SK-N-SH (cell line): ENCODE results near the gene CCK. TPM values are rescaled to one million over a fixed set of nuclear protein-coding genes. Genes with fewer than 3 reads are reported as not detected.
A peak's percentile ranks its signal among the peaks of the same experiment; 100 is the strongest.

ENCODE experiments used
- CTCF ChIA-PET: fragments of 300-600, 350-600 bp; formaldehyde crosslinking; extraction: SDS; loops from one replicate; lab custom pipeline; 2021; lab: Yijun Ruan, JAX
- POLR2A ChIA-PET: fragments of 350-600 bp; sonication (Branson Sonifier 250); formaldehyde crosslinking; extraction: SDS; loops from one replicate; lab custom pipeline; 2020; ENCODE audit warnings: antibody characterized with exemption, inconsistent platforms; lab: Yijun Ruan, JAX
- DNase-seq: peaks from one replicate; pipeline ENCODE4 v3.0.0; 2012
- H2AFZ ChIP-seq: fragments of 200-600 bp; sonication (generic); 2 replicates; pipeline ENCODE4 v1.8.1; 2016; ENCODE audit warnings: antibody characterized with exemption, mild to moderate bottlenecking, low read depth
- H3F3A ChIP-seq: fragments of 200-600 bp; sonication (generic); replicated peaks from 2 replicates; pipeline ENCODE3; 2016; ENCODE audit warnings: antibody characterized with exemption, mild to moderate bottlenecking; ENCODE audit not compliant: insufficient read depth
- H3K27ac ChIP-seq, 2 experiments: fragments of 200-500 bp in 1 of 2; fragments of 200-600 bp in 1 of 2; sonication (Bioruptor generic) in 1 of 2; sonication (generic), shearing (Covaris generic) in 1 of 2; 2 replicates each; pipeline versions ENCODE4 v1.5.1 to v1.6.1; 2014 to 2016; ENCODE audit warnings: low read depth in 2 of 2, inconsistent platforms in 1 of 2, low read length in 1 of 2, mild to moderate bottlenecking in 1 of 2, mixed read lengths in 1 of 2
- H3K27me3 ChIP-seq: fragments of 200-600 bp; sonication (generic), shearing (Covaris generic); 2 replicates; pipeline ENCODE4 v1.6.1; 2016; ENCODE audit warnings: mixed run types; ENCODE audit not compliant: insufficient read depth
- H3K36me3 ChIP-seq, 2 experiments: fragments of 200-500 bp in 1 of 2; fragments of 200-600 bp in 1 of 2; sonication (Bioruptor generic) in 1 of 2; sonication (generic) in 1 of 2; replicated peaks in 1 of 2; 2 replicates each; pipeline versions ENCODE3 to v1.5.1; 2014 to 2016; ENCODE audit warnings: low read length in 1 of 2, mild to moderate bottlenecking in 1 of 2; ENCODE audit not compliant: insufficient read depth in 2 of 2, control insufficient read depth in 1 of 2
- H3K4me1 ChIP-seq, 2 experiments: fragments of 200-500 bp in 1 of 2; fragments of 200-600 bp in 1 of 2; sonication (Bioruptor generic) in 1 of 2; sonication (generic), shearing (Covaris generic) in 1 of 2; 2 replicates each; pipeline versions ENCODE4 v1.5.1 to v1.6.1; 2014 to 2016; ENCODE audit warnings: low read depth in 1 of 2, low read length in 1 of 2, mixed run types in 1 of 2; ENCODE audit not compliant: insufficient read depth in 2 of 2, control insufficient read depth in 1 of 2
- H3K4me2 ChIP-seq: fragments of 200-600 bp; sonication (generic), shearing (Covaris generic); 2 replicates; pipeline ENCODE4 v1.6.1; 2017; ENCODE audit warnings: mixed run types
- H3K4me3 ChIP-seq, 2 experiments: fragments of 200-500 bp in 1 of 2; fragments of 200-600 bp in 1 of 2; sonication (Bioruptor generic) in 1 of 2; sonication (generic), shearing (Covaris generic) in 1 of 2; 2 replicates each; pipeline versions ENCODE4 v1.5.1 to v1.8.1; 2014 to 2016; ENCODE audit warnings: low read depth in 2 of 2, inconsistent platforms in 1 of 2, low read length in 1 of 2, mild to moderate bottlenecking in 1 of 2, mixed read lengths in 1 of 2, moderate library complexity in 1 of 2
- H3K79me2 ChIP-seq: fragments of 200-600 bp; sonication (generic); 2 replicates; pipeline ENCODE4 v1.8.1; 2017; ENCODE audit warnings: mild to moderate bottlenecking; ENCODE audit not compliant: insufficient read depth
- H3K9ac ChIP-seq: fragments of 200-600 bp; sonication (generic); 2 replicates; pipeline ENCODE4 v1.6.1; 2017; ENCODE audit warnings: mixed run types
- H3K9me2 ChIP-seq: fragments of 200-600 bp; sonication (generic); 2 replicates; pipeline ENCODE4 v1.6.1; 2017; ENCODE audit warnings: mixed run types
- H3K9me3 ChIP-seq: fragments of 200-600 bp; sonication (generic); 2 replicates; pipeline ENCODE4 v1.6.1; 2017; ENCODE audit warnings: mixed run types, mild to moderate bottlenecking, moderate library complexity
- H4K20me1 ChIP-seq: fragments of 200-600 bp; sonication (generic); 2 replicates; pipeline ENCODE4 v1.6.1; 2017; ENCODE audit warnings: mild to moderate bottlenecking, mixed run types; ENCODE audit not compliant: insufficient read depth
- CHD2 ChIP-seq: fragments of 150-350 bp; IDR thresholded peaks from 2 replicates; pipeline ENCODE4 v1.6.1; 2018; ENCODE audit warnings: low read length; ENCODE audit not compliant: partially characterized antibody
- EP300 ChIP-seq, 2 experiments: IDR thresholded peaks; 2 replicates each; pipeline versions ENCODE4 v1.4.0 to v1.6.1; 2012; ENCODE audit warnings: borderline replicate concordance in 1 of 2, low read depth in 1 of 2, low read length in 1 of 2
- EZH2phosphoT487 ChIP-seq: fragments of 200-600 bp; sonication (generic); IDR thresholded peaks from 2 replicates; pipeline ENCODE4 v1.6.1; 2017; ENCODE audit warnings: low read depth, mixed run types, mild to moderate bottlenecking, antibody characterized with exemption, moderate library complexity, borderline replicate concordance
- FOSL2 ChIP-seq: IDR thresholded peaks from 2 replicates; pipeline ENCODE4 v1.4.0; 2012; ENCODE audit warnings: low read depth, mild to moderate bottlenecking, moderate library complexity, borderline replicate concordance
- FOXJ3 ChIP-seq: sonication (generic); formaldehyde crosslinking; IDR thresholded peaks from 2 replicates; pipeline ENCODE4 v1.5.1; 2020; ENCODE audit warnings: mild to moderate bottlenecking, missing genetic modification reagents
- GABPA ChIP-seq: IDR thresholded peaks from 2 replicates; pipeline ENCODE4 v1.4.0; 2012; ENCODE audit warnings: low read depth, mild to moderate bottlenecking
- GATA2 ChIP-seq: sonication (generic); formaldehyde crosslinking; IDR thresholded peaks from 2 replicates; pipeline ENCODE4 v1.5.0; 2020; ENCODE audit warnings: mild to moderate bottlenecking, missing genetic modification reagents
- JUND ChIP-seq: IDR thresholded peaks from 2 replicates; pipeline ENCODE4 v1.4.0; 2012
- MXI1 ChIP-seq: IDR thresholded peaks from 2 replicates; pipeline ENCODE4 v1.6.1; 2012; ENCODE audit warnings: mild to moderate bottlenecking, low read depth, low read length, improper control_type of control experiment
- NFIC ChIP-seq: IDR thresholded peaks from 2 replicates; pipeline ENCODE4 v1.4.0; 2012; ENCODE audit warnings: borderline replicate concordance
- NRF1 ChIP-seq: IDR thresholded peaks from 2 replicates; pipeline ENCODE4 v1.6.1; 2012; ENCODE audit warnings: low read depth, mild to moderate bottlenecking, low read length
- POLR2AphosphoS5 ChIP-seq: IDR thresholded peaks from 2 replicates; pipeline ENCODE4 v1.6.1; 2012; ENCODE audit warnings: low read depth, low read length
- RCOR1 ChIP-seq: fragments of 150-350 bp; IDR thresholded peaks from 2 replicates; pipeline ENCODE4 v1.6.1; 2017; ENCODE audit warnings: antibody characterized with exemption, low read length
- RXRA ChIP-seq: IDR thresholded peaks from 2 replicates; pipeline ENCODE4 v1.4.0; 2012; ENCODE audit warnings: low read depth, mild to moderate bottlenecking, borderline replicate concordance
- SIN3A ChIP-seq: IDR thresholded peaks from 2 replicates; pipeline ENCODE4 v1.6.1; 2012; ENCODE audit warnings: low read depth, mild to moderate bottlenecking, low read length, moderate library complexity, borderline replicate concordance
- YY1 ChIP-seq: IDR thresholded peaks from 2 replicates; pipeline ENCODE4 v1.4.0; 2012; ENCODE audit warnings: low read depth, mild to moderate bottlenecking
- WGBS: methylation state at CpG from one replicate; pipeline ENCODE4 v1.1.6; 2017; ENCODE audit warnings: low lambda C conversion rate; 5-methylcytosine and 5-hydroxymethylcytosine counted together
- polyA plus RNA-seq, 3 experiments: library from polyadenylated mRNA; depleted of rRNA; stranded (reverse); fragments of >200 nt; gene quantifications; 2 replicates each; pipeline ENCODE4 v1.2.3, GENCODE V29; 2012
- TF ChIP-seq, protein P1 (sequence below): IDR thresholded peaks from 2 replicates; pipeline ENCODE4 v1.4.0; 2012; ENCODE audit warnings: low read depth, borderline replicate concordance
- TF ChIP-seq, protein P2 (sequence below): fragments of 150-350 bp; IDR thresholded peaks from 2 replicates; pipeline ENCODE4 v1.6.1; 2016; ENCODE audit warnings: mild to moderate bottlenecking, low read depth, low read length

The CCK gene
- polyA plus RNA-seq, 1 of the 3 experiments (the other 2 are of a cell fraction) = not detected

DNA sequence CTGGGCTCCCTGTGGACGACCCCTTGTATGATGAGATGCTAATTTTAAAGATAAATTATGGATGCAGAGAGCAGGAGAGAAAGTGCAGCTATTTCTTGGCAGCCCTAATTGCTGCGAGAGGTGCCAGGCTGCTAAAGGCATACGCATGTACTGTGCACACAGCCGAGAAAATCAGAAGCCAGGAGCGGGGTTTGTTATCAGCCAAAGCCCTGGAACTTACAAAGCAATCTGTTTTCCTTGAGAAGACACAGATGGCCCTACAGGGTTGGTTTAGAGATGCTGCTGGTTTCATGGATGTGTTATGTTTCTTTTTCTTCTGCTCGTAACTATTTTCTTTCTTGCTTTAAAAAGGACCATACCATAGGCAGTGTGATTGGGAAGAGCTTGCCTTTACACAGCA, 11.7 kb upstream of the CCK start:
- TF ChIP-seq YY1 = no peak
- TF ChIP-seq FOSL2 = no peak
- TF ChIP-seq GATA2 (CRISPR knock-in tag) = peak; percentile 72
- TF ChIP-seq, protein P1, sequence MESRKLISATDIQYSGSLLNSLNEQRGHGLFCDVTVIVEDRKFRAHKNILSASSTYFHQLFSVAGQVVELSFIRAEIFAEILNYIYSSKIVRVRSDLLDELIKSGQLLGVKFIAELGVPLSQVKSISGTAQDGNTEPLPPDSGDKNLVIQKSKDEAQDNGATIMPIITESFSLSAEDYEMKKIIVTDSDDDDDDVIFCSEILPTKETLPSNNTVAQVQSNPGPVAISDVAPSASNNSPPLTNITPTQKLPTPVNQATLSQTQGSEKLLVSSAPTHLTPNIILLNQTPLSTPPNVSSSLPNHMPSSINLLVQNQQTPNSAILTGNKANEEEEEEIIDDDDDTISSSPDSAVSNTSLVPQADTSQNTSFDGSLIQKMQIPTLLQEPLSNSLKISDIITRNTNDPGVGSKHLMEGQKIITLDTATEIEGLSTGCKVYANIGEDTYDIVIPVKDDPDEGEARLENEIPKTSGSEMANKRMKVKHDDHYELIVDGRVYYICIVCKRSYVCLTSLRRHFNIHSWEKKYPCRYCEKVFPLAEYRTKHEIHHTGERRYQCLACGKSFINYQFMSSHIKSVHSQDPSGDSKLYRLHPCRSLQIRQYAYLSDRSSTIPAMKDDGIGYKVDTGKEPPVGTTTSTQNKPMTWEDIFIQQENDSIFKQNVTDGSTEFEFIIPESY = no peak
- no peak for TF ChIP-seq FOXJ3 (CRISPR knock-in tag)
- no peak for TF ChIP-seq JUND
- TF ChIP-seq NFIC = no peak
- no peak for TF ChIP-seq GABPA
- TF ChIP-seq, protein P2, sequence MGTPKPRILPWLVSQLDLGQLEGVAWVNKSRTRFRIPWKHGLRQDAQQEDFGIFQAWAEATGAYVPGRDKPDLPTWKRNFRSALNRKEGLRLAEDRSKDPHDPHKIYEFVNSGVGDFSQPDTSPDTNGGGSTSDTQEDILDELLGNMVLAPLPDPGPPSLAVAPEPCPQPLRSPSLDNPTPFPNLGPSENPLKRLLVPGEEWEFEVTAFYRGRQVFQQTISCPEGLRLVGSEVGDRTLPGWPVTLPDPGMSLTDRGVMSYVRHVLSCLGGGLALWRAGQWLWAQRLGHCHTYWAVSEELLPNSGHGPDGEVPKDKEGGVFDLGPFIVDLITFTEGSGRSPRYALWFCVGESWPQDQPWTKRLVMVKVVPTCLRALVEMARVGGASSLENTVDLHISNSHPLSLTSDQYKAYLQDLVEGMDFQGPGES = no peak
- no peak for TF ChIP-seq SIN3A
- no peak for TF ChIP-seq POLR2AphosphoS5
- peak; percentile 23; the same call in 1 of the 2 replicates for TF ChIP-seq MXI1
- TF ChIP-seq EZH2phosphoT487 = no peak
- TF ChIP-seq RXRA = no peak
- TF ChIP-seq RCOR1 = peak; percentile 21; the same call in 1 of the 2 replicates
- TF ChIP-seq NRF1 = no peak
- TF ChIP-seq EP300 (IDR thresholded peaks at IDR 0.05; ENCODE audit: borderline replicate concordance in 1 of 2, low read depth in 1 of 2, low read length in 1 of 2) = peak in 1 of 2 experiments; percentile 51; a peak in 1 of 4 replicates
- TF ChIP-seq CHD2 = no peak
- H3K4me2 ChIP-seq = no peak overlapping the region
- peak; percentile 70 for DNase-seq
- no peaks in the 10 kb centered on the region for H3F3A ChIP-seq
- no peaks in the 10 kb centered on the region for H3K27me3 ChIP-seq
- ChIA-PET POLR2A (interaction anchor here (0.6 kb wide), 1 partner anchor 211 kb away, joined by 3 read pairs; no protein-coding TSS in a partner anchor), CTCF (interaction anchor here (0.6 to 1.6 kb wide), 5 partner anchors 29 to 166 kb away, joined by 3 to 7 read pairs (median 4); no protein-coding TSS in a partner anchor)
- H3K27ac ChIP-seq = no peak overlapping the region; a peak in 1 of 4 replicates
- no peaks in the 10 kb centered on the region for H4K20me1 ChIP-seq
- H3K4me3 ChIP-seq = no peak overlapping the region
- H3K9ac ChIP-seq = no peak overlapping the region
- no peak overlapping the region for H2AFZ ChIP-seq
- WGBS = 2% methylated on average over 6 of the region's 6 CpGs
- peaks cover 0 to 8% of the 10 kb centered on the region in 2 experiments; a peak in 1 of 4 replicates for H3K4me1 ChIP-seq
- no peaks in the 10 kb centered on the region for H3K9me2 ChIP-seq
- H3K79me2 ChIP-seq = no peaks in the 10 kb centered on the region
- no peaks in the 10 kb centered on the region for H3K36me3 ChIP-seq
- H3K9me3 ChIP-seq = no peaks in the 10 kb centered on the region
